ENCODE measurements around the gene SLC10A2.
"Not testable (repeated sequence)": the region's sequence is repeated elsewhere in the genome, so short reads cannot be mapped to it uniquely, and the experiment has no call there.

DNA sequence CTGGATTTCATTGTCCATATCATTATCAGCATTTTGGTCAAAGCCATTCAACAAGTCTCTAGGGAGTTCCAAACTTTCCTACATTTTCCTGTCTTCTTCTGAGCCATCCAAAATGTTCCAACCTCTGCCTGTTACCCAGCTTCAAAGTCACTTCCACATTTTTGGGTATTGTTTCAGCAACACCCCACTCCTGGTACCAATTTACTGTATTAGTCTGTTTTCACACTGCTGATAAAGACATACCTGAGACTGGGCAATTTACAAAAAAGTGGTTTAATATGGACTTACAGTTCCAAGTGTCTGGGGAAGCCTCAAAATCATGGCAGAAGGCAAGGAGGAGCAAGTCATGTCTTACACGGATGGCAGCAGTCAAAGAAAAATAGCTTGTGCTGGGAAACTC, 27.4 kb upstream of the SLC10A2 start:
- TF ChIP-seq, protein P1, sequence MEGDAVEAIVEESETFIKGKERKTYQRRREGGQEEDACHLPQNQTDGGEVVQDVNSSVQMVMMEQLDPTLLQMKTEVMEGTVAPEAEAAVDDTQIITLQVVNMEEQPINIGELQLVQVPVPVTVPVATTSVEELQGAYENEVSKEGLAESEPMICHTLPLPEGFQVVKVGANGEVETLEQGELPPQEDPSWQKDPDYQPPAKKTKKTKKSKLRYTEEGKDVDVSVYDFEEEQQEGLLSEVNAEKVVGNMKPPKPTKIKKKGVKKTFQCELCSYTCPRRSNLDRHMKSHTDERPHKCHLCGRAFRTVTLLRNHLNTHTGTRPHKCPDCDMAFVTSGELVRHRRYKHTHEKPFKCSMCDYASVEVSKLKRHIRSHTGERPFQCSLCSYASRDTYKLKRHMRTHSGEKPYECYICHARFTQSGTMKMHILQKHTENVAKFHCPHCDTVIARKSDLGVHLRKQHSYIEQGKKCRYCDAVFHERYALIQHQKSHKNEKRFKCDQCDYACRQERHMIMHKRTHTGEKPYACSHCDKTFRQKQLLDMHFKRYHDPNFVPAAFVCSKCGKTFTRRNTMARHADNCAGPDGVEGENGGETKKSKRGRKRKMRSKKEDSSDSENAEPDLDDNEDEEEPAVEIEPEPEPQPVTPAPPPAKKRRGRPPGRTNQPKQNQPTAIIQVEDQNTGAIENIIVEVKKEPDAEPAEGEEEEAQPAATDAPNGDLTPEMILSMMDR (conservative IDR thresholded peaks at IDR 0.05; ENCODE audit: low read length) = not testable (repeated sequence)
- not testable (repeated sequence) for TF ChIP-seq EZH2phosphoT487 (IDR thresholded peaks at IDR 0.05; ENCODE audit: borderline replicate concordance)
